HepG2 (cell line): ENCODE results near the gene RGP1. TPM values are rescaled to one million over a fixed set of nuclear protein-coding genes. Genes with fewer than 3 reads are reported as not detected.

Experiments
- ARID4A ChIP-seq: sonication (generic); formaldehyde crosslinking; IDR thresholded peaks from 2 replicates; pipeline ENCODE4 v1.5.0; 2020; ENCODE audit warnings: mild to moderate bottlenecking, missing genetic modification reagents, borderline replicate concordance
- DR1 ChIP-seq: sonication (generic); formaldehyde crosslinking; IDR thresholded peaks from 2 replicates; pipeline ENCODE4 v1.8.0; 2021; ENCODE audit warnings: mild to moderate bottlenecking, missing genetic modification reagents, inconsistent platforms
- HNRNPK ChIP-seq: fragments of 200-400 bp; formaldehyde crosslinking; IDR thresholded peaks from 2 replicates; pipeline ENCODE4 v1.6.1; 2018; ENCODE audit warnings: low read length, low read depth, moderate library complexity, mild to moderate bottlenecking; ENCODE audit not compliant: poor library complexity, severe bottlenecking
- KMT2A ChIP-seq: sonication (generic); formaldehyde crosslinking; IDR thresholded peaks from 2 replicates; pipeline ENCODE4 v1.4.0; 2020; ENCODE audit warnings: missing genetic modification reagents
- SNRNP70 ChIP-seq: fragments of 200-400 bp; formaldehyde crosslinking; IDR thresholded peaks from 2 replicates; pipeline ENCODE4 v1.6.1; 2017; ENCODE audit warnings: mild to moderate bottlenecking, low read depth, low read length, moderate library complexity
- SPEN ChIP-seq: sonication (generic); formaldehyde crosslinking; IDR thresholded peaks from 2 replicates; pipeline ENCODE4 v1.5.1; 2020; ENCODE audit warnings: low read depth, mild to moderate bottlenecking, missing genetic modification reagents
- ZNF138 ChIP-seq: sonication (generic); formaldehyde crosslinking; IDR thresholded peaks from 2 replicates; pipeline ENCODE4 v1.5.0; 2020; ENCODE audit warnings: mild to moderate bottlenecking, low read depth, missing genetic modification reagents
- ZNF589 ChIP-seq: sonication (generic); formaldehyde crosslinking; conservative IDR thresholded peaks from 2 replicates; pipeline ENCODE4 v1.8.0; 2022; ENCODE audit warnings: mild to moderate bottlenecking, moderate library complexity, missing genetic modification reagents
- ZNF761 ChIP-seq: sonication (generic); formaldehyde crosslinking; conservative IDR thresholded peaks from 2 replicates; pipeline ENCODE4 v1.4.0; 2020; ENCODE audit warnings: mild to moderate bottlenecking, missing genetic modification reagents
- polyA plus RNA-seq, 8 experiments: library from polyadenylated mRNA; depleted of rRNA in 3 of 8; stranded (reverse) in 7 of 8; unstranded in 1 of 8; fragments of >200 nt; fragmentation: Illumina TruSeq in 4 of 8; extraction: Trizol in 4 of 8; gene quantifications; 2 replicates each; pipeline versions ENCODE4 v1.2.1 to v1.2.3, GENCODE V29; 2011 to 2016; ENCODE audit warnings: low read depth in 4 of 8, missing spikeins in 1 of 8, mixed read lengths in 1 of 8; ENCODE audit not compliant: insufficient read depth in 1 of 8
- total RNA-seq, 5 experiments: library from RNA; depleted of rRNA; stranded (reverse); fragments of >200 nt; fragmentation: Illumina TruSeq; extraction: Trizol; gene quantifications; 2 replicates each; pipeline ENCODE4 v1.2.3, GENCODE V29; 2016; ENCODE audit warnings: low read depth in 1 of 5
- TF ChIP-seq, protein P1 (sequence below): sonication (generic); formaldehyde crosslinking; IDR thresholded peaks from 2 replicates; pipeline ENCODE4 v1.4.0; 2020; ENCODE audit warnings: missing genetic modification reagents; ENCODE audit errors: not compliant biosample characterization
- TF ChIP-seq, protein P2 (sequence below): sonication (generic); formaldehyde crosslinking; IDR thresholded peaks from 2 replicates; pipeline ENCODE4; 2020; ENCODE audit warnings: missing genetic modification reagents, mild to moderate bottlenecking, borderline replicate concordance
- TF ChIP-seq, protein P3 (sequence below): sonication (generic); formaldehyde crosslinking; IDR thresholded peaks from 2 replicates; pipeline ENCODE4 v1.4.0; 2020; ENCODE audit warnings: low read depth, mild to moderate bottlenecking, missing genetic modification reagents

The RGP1 gene
- total and polyA plus RNA-seq, 2 of the 13 experiments (the other 11 are each of a cell fraction or from before 2014, with no cell fraction given): 12.7 to 21.0 TPM

- TF ChIP-seq ARID4A (CRISPR knock-in tag) (peak; percentile 87), SPEN (CRISPR knock-in tag) (peak; percentile 93), KMT2A (CRISPR knock-in tag) (peak; percentile 50; the same call in 1 of the 2 replicates), HNRNPK (peak; percentile 44), ZNF138 (no peak; the same call in 1 of the 2 replicates), DR1 (CRISPR knock-in tag) (no peak; the same call in 1 of the 2 replicates), ZNF761 (CRISPR knock-in tag) (0 out of 2 replicates have a peak, but pooled peaks have one; percentile 51), SNRNP70 (no peak), ZNF589 (no peak)
- TF ChIP-seq, protein P1, sequence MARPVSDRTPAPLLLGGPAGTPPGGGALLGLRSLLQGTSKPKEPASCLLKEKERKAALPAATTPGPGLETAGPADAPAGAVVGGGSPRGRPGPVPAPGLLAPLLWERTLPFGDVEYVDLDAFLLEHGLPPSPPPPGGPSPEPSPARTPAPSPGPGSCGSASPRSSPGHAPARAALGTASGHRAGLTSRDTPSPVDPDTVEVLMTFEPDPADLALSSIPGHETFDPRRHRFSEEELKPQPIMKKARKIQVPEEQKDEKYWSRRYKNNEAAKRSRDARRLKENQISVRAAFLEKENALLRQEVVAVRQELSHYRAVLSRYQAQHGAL (CRISPR knock-in tag): no peak
- TF ChIP-seq, protein P2, sequence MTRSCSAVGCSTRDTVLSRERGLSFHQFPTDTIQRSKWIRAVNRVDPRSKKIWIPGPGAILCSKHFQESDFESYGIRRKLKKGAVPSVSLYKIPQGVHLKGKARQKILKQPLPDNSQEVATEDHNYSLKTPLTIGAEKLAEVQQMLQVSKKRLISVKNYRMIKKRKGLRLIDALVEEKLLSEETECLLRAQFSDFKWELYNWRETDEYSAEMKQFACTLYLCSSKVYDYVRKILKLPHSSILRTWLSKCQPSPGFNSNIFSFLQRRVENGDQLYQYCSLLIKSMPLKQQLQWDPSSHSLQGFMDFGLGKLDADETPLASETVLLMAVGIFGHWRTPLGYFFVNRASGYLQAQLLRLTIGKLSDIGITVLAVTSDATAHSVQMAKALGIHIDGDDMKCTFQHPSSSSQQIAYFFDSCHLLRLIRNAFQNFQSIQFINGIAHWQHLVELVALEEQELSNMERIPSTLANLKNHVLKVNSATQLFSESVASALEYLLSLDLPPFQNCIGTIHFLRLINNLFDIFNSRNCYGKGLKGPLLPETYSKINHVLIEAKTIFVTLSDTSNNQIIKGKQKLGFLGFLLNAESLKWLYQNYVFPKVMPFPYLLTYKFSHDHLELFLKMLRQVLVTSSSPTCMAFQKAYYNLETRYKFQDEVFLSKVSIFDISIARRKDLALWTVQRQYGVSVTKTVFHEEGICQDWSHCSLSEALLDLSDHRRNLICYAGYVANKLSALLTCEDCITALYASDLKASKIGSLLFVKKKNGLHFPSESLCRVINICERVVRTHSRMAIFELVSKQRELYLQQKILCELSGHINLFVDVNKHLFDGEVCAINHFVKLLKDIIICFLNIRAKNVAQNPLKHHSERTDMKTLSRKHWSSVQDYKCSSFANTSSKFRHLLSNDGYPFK: peak; percentile 46; the same call in 1 of the 2 replicates
- TF ChIP-seq, protein P3, sequence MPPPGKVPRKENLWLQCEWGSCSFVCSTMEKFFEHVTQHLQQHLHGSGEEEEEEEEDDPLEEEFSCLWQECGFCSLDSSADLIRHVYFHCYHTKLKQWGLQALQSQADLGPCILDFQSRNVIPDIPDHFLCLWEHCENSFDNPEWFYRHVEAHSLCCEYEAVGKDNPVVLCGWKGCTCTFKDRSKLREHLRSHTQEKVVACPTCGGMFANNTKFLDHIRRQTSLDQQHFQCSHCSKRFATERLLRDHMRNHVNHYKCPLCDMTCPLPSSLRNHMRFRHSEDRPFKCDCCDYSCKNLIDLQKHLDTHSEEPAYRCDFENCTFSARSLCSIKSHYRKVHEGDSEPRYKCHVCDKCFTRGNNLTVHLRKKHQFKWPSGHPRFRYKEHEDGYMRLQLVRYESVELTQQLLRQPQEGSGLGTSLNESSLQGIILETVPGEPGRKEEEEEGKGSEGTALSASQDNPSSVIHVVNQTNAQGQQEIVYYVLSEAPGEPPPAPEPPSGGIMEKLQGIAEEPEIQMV: peak; percentile 95
Observed at GRCh38 chr9:35748858-35749514, at the start of gene RGP1, which contains the start of gene GBA2 (continued).
